Measurements from ENCODE around the gene CYP1A2. TPM values are rescaled to one million over a fixed set of nuclear protein-coding genes. Genes with fewer than 3 reads are reported as not detected.

The CYP1A2 gene
- total RNA-seq, 1 donor from 2014 or later: not detected

DNA sequence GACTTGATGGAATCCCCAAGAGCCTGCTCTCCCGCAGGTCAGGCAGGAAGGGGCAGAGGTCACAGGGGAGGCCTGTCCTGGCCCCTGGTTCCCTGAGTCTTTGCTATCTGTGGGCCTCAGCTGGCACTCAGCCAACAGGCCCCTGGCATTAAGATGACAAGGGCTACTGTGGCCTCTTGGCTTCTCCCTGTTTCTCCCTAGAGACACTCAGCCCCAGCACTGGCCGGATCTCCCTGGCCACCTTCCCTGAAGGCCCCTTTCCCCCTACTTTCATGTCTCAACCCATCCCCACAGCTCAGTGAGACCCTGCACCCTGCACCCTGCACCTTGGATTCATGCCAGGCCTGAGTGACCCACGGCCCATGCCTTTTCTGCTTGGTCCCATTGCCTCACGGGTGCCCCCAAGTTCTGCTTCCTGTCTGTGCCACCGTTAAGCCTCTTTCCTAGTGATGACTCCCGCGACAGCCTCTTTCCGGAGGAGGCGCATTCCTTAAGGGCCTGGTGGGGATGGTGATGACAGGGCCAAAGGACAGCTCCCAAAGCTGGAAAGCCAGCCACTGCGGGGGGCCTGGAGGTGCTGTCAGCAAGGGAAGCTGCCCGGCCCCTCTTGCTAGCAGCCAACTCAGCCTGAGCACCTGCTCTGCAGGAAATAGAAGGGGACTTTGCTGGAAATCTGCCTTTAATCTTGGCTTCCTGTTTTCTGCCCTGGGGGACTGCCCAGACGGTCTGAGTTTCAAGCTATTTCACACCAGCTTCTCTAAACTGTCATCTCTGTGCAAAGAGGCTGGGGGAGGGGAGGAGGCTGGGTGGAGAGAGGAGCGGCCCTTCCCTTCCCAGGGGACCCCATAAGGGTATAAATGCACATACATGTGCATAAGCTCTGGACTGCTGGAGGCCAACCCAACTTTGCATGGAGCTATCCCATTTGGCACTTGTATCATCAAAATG lies 28.4 kb downstream of the CYP1A2 start:
- intact Hi-C loops (cut with micrococcal nuclease): no loop called here

DNA sequence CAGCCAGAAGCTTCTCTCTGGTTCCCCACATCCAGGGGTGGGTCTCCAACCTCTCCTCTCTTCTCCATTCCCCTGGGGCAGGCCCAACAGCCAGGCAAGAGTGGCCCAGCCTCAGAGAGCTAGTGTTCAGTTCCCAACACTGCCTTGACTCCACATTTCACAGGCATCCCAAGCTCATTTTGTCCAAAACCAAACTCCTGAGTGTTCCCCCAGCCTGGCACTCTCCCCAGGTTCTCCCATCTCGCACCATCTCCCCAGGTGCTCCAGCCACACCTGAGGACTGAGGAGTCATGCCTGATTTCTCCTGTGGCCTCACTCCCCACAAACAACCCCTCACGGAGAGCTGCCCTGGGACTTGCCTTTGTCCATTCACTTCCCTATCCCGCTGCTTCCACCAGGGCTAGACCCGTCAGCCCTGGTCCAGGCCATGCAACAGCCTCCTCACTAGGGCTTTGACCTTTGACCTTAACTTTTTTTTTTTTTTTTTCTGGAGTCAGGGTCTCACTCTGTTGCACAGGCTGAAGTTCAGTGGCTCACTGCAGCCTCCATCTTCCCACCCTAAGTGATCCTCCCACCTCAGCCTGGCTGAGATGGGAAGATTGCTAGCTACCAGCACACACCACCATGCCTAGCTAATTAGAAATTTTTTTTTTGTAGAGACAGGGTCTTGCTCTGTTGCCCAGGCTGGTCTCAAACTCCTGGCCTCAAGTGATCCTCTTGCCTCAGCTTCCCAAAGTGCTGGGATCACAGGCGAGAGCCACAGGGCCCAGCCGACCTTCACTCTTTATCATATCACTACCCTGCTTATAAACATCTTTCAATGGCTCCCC lies 29.3 kb downstream of the CYP1A2 start:
- intact Hi-C loops (cut with micrococcal nuclease): no loop called here

DNA sequence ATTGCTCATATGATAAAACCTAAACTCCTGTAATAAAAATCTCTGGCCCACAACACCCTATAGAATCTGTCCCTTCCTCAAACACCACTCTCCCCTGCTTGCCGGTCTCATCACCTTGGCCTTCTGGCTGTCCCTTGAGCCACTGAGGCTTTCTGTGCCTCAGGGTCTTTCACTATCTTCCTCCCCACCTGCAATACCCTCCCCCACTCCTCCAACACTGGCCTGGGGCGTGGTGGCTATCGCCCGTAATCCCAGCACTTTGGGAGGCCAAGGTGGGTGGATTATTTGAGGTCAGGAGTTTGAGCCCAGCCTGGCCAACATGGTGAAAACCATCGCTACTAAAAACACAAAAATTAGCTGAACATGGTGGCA lies 29.9 kb downstream of the CYP1A2 start:
- intact Hi-C loops (cut with micrococcal nuclease): no loop called here

- intact Hi-C loops (cut with micrococcal nuclease): no loop called here
Observed at GRCh38 chr15:74779162-74779648, 30.6 kb downstream of the CYP1A2 start.

DNA sequence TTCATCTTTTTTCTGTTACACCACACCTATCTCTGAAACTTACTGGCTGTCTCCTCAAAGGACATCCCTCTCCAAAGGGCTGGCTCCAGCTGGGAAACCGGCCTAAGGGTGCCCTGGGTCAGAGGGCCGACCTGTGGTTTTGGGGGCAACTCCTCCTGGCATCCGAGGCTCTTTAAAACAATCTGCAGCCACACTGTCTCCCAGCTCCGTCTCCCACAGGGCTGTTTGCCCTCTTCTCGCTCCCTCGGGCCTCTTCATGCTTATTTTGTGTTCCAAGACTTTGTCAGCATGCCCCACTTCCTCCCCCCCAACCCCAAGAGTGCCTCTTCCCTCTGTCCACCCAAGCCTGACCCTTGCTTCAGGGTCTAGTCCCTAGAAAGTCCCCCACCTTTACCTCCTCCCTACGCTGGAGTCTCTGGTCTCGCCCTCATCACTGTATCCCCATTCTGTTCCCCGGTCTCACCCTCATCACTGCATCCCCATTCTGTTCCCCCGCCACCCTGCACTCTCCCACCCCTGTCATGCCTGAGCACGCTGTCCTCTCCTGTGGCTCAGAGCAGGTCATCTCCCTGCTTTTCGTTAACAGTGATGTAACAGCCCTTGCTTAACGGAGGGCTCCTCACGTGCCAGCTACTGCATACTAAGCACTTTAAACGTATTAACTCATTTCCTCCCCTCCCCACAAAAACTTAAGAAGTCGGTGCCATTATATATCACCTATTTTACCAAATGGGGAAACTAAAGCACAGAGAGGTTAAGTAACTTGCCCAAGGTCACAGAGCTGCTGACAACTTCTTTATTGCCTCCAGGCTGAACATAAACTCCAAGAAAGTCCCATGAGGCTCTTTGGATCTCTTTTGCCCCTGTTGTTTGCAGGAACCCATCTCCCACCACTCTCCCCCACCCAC lies 32.1 kb downstream of the CYP1A2 start:
- intact Hi-C loops (cut with micrococcal nuclease): loop anchor here (1.0 to 5.0 kb wide), 8 partner anchors 8 to 1062 kb away; partner anchors contain the start of genes C15orf39, CLK3, FAM219B and UBE2Q2

DNA sequence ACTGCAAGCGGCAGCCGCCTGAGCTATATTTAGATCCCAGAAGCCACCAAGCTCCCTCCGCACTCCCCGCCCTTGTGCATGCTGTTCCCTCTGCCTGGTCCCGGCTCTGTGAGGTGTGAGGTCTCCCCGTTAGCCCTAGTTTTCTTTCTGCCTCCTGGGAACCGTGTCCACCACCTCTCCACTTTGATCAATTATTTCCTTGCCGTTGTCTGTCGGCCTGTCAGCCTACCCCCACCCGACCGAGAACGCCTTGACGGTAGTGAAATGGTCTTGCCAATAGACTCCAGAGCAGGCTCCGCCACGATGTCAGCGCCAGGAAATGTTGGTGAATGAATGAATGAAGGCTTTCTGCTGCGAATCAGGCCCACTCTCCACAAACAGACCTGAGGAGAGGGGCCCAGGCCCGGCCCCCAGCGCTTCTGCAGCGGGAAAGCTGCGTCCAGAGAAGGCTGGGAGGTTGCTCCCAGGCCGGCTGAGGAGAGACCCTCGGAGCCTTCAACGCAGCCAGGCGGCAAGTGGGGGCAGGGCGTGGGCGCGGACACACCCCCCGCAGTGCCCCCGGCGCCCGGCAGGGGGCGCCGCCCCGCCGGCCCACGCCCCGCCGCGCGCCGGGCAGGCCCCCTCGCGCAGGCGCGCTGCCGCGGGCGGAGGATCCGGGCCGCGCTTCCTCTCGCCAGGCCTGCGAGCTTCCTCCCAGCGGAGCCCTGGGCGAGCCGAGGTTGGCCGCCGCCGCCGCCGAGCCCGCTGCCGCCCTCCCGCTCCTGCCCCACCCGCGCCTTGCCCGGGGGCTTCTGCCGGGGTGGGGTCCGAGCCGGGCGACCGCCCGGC lies 33.0 kb downstream of the CYP1A2 start, which contains the start of gene CSK:
Gene CSK (plus strand): TSS at position 650 of the 828 bp plus-strand sequence. CDS start 16,218 bp downstream, outside the sequence.
- intact Hi-C loops (cut with micrococcal nuclease): loop anchor here (2.0 to 5.0 kb wide), 5 partner anchors 61 to 1061 kb away; partner anchors contain the start of genes C15orf39, CLK3, FAM219B and UBE2Q2

DNA sequence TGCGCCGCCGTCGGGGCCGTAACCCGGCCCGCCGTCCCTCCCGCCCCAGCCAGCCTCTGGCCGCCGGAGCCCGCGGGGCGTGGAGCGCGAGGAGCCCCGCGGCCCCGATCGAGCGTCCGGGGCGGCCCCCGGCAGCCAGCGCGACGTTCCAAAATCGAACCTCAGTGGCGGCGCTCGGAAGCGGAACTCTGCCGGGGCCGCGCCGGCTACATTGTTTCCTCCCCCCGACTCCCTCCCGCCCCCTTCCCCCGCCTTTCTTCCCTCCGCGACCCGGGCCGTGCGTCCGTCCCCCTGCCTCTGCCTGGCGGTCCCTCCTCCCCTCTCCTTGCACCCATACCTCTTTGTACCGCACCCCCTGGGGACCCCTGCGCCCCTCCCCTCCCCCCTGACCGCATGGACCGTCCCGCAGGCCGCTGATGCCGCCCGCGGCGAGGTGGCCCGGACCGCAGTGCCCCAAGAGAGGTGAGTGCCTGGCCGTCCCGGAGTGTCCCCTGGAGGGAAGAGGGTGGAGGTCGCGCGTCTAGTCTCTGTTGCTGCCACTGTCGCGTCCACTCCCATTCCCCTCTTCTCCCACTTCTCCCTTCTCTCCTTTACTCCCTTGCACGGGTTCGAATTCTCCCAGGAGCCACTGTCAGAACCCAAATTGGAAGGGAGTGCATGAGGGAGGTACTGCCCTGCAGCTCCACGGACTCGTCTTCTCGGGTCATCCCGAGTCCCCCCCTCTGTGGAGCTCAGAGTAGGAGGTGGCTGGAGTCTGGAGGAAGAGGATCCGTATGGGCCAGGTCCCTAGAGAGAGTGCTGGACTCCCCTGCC lies 33.8 kb downstream of the CYP1A2 start:
- intact Hi-C loops (cut with micrococcal nuclease): loop anchor here (5.0 kb wide), 4 partner anchors 125 to 1060 kb away; partner anchors contain the start of genes C15orf39, CLK3, FAM219B and UBE2Q2

- intact Hi-C loops (cut with micrococcal nuclease): loop anchor here (5.0 kb wide), 4 partner anchors 124 to 1059 kb away; partner anchors contain the start of genes C15orf39, CLK3, FAM219B and UBE2Q2
Observed at GRCh38 chr15:74783072-74783807, 34.6 kb downstream of the CYP1A2 start.

GRCh38 chr15:74783808-74784175 lies 35.1 kb downstream of the CYP1A2 start:
- intact Hi-C loops (cut with micrococcal nuclease): loop anchor here (5.0 kb wide), 4 partner anchors 124 to 1059 kb away; partner anchors contain the start of genes C15orf39, CLK3, FAM219B and UBE2Q2

- intact Hi-C loops (cut with micrococcal nuclease): loop anchor here (5.0 kb wide), 6 partner anchors 123 to 1058 kb away; partner anchors contain the start of genes C15orf39, CLK3, FAM219B and UBE2Q2
Observed at GRCh38 chr15:74784426-74785193, 36.0 kb downstream of the CYP1A2 start.

DNA sequence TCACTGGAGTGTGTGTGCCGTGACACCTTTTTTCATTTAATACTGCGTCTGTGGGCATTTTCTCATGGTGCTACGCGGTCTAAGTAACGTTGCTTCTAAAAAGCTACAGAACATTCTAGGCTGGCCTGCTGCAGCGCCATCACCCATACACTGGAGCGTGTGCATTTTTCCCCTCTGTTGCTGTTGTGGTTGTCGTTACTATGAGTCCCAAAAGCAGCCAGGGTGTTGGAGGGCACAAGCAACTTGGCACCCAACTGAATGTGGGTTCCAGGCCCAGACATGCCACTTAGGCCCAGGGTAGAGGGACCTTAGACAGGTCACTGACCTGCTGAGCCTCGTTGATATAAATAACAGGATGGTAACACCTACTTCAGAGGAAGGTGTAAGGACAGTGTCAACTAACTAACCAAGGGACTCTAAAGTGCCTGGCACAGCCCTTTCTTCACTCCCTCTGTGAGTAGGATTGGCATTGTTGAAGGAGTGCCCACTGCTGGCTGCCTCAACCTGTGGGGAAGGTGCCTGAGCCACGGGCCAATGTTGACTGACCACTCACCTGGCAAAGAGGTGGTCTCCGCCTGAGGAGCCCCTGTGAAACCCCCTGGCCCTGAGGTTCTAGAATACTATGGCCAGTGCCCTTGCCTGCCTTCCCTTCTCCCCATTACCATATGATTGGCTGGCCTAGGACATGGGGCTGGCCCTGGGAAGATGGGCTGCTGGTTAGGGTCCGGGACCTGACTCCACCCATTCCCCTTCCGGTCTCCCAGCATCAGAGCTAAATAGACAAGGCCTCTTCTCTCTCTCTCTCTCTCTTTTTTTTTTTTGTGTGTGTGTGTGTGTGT lies 36.8 kb downstream of the CYP1A2 start:
- intact Hi-C loops (cut with micrococcal nuclease): loop anchor here (2.0 to 5.0 kb wide), 3 partner anchors 167 to 665 kb away; partner anchors contain the start of gene SIN3A

DNA sequence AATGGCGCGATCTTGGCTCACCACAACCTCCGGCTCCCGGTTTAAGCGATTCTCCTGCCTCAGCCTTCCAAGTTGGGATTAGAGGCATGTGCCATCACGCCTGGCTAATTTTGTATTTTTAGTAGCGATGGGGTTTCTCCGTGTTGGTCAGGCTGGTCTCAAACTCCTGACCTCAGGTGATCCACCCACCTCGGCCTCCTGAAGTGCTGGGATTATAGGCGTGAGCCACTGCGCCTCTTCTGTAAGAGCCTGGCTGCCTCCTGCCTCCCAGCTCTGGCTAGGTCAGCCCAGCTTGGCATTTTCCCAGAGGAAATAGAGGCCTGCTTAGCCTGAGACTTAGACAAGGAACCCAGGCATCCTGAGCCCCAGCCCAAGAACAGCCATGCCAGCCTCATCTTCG lies 37.4 kb downstream of the CYP1A2 start:
- intact Hi-C loops (cut with micrococcal nuclease): loop anchor here (2.0 to 5.0 kb wide), 3 partner anchors 166 to 665 kb away; partner anchors contain the start of gene SIN3A

GRCh38 chr15:74786551-74787165 lies 38.0 kb downstream of the CYP1A2 start:
- intact Hi-C loops (cut with micrococcal nuclease): loop anchor here (1.0 to 5.0 kb wide), 4 partner anchors 152 to 664 kb away; partner anchors contain the start of genes COX5A and SIN3A

DNA sequence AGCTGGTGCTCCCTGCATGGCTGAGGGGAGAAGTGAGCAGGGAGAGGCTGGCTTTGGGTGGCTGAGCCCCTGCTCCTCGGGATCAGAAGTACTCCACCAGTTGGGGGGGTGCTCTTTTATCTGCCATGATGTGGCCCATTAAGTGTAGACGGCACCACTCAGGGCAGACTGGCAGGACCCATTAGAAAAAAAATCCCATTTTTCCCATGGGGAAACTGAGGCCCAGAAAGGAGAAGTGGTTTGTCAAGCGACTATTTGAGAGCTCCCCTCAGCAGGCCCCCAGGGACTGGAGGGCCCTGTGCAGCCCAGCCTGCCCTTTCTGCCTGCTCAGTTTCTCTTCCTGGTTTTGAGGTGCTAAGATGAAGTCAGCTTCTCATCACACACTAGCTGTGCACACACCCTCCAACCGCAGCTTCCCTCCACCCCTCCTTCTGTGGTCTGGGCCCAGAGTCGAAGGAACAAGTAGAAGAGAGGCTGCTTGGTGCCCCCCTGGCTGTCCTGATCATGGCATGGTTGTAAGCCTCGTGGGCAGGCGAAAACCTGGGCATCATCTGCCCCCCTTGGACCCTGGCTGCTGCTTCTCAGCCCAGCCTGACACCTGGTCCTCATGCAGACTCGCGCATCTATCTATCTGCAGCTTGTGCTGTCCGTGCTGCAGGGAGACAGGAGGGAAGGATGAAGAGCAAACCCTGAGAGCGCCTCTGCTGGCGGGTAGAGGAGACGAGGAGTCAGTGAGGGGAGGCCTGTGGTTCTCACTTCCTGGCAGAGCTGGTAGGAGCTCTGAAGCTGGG lies 38.8 kb downstream of the CYP1A2 start:
- intact Hi-C loops (cut with micrococcal nuclease): loop anchor here (1.0 to 5.0 kb wide), 6 partner anchors 7 to 663 kb away; partner anchors contain the start of genes ARID3B, COX5A and SIN3A

All from T-helper 2 cell treated with Interferon-gamma antibody and Interleukin-4, amounts not matched to agents 100 ng/mL and 5 ng/mL, for 36 hours (primary cell).